SK-N-MC (cell line): ENCODE data around the gene DLGAP1.

ENCODE experiments used
- EZH2 ChIP-seq: fragments of 200-600 bp; sonication (generic); IDR thresholded peaks from one replicate; pipeline ENCODE4 v1.6.1; 2017; ENCODE audit warnings: antibody characterized with exemption
- FOXP2 ChIP-seq: optimal IDR thresholded peaks from 2 replicates; pipeline ENCODE3; 2011; ENCODE audit warnings: mild to moderate bottlenecking, moderate library complexity; ENCODE audit not compliant: insufficient read depth; ENCODE audit errors: extremely low read length, control extremely low read depth
- POLR2AphosphoS5 ChIP-seq: IDR thresholded peaks from 2 replicates; pipeline ENCODE4 v1.6.1; 2012; ENCODE audit warnings: mild to moderate bottlenecking, low read depth, low read length, borderline replicate concordance

DNA sequence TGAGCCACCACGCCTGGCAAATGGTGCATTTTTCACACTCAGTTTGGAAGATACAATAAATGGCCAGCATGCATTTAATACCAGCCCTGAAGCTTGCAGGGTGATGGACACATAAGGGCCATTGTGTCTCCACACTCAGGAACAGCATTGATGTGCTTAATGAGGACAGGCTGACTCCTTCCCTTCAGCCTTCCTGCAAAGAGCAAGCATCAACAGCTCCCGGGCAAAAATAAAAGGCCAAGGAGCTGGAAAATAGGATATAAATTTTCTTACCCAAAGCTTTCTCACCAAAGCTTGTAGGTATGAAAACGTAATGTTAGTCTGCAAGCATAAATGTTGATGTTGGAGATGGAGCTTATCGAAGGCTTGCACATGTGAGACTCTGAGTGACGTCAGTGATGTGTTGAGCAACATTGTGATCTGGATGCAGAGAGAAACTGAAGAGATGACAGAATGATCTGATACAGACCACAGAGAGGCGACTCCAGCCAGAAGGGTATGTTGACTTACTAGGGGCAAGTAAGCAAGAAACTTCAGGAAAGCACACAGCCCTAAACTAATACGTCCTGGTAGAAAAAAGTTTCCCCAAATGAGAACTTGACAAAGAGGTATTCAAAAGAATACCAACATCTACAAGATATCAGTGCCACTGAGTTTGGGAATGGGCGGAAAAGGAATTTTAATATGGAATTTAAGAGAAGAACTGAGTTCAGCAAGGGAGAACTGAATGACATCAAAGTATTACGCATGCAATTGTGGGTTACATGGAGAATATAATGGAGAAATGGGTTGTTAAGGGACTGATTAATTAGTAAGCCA is 748.6 kb downstream of the DLGAP1 start:
- TF ChIP-seq EZH2: no peak
- TF ChIP-seq POLR2AphosphoS5: no peak
- no peak for TF ChIP-seq FOXP2
